GM21526 (cell line): ENCODE data around the gene AIFM1.

Source experiments
- ATAC-seq: cut with Tn5 transposase; IDR thresholded peaks from one replicate; pipeline ENCODE4 v1.9.1; 2021; ENCODE audit warnings: moderate library complexity; ENCODE audit not compliant: unreplicated experiment, low FRiP score

The AIFM1 gene

GRCh38 chrX:130171446-130172126 is 5.9 kb upstream of the AIFM1 start, which contains the start of gene RAB33A:
RAB33A (plus strand) TSS chrX:130171962; CDS start chrX:130172063, 101 bp downstream.
- no peak for ATAC-seq

DNA sequence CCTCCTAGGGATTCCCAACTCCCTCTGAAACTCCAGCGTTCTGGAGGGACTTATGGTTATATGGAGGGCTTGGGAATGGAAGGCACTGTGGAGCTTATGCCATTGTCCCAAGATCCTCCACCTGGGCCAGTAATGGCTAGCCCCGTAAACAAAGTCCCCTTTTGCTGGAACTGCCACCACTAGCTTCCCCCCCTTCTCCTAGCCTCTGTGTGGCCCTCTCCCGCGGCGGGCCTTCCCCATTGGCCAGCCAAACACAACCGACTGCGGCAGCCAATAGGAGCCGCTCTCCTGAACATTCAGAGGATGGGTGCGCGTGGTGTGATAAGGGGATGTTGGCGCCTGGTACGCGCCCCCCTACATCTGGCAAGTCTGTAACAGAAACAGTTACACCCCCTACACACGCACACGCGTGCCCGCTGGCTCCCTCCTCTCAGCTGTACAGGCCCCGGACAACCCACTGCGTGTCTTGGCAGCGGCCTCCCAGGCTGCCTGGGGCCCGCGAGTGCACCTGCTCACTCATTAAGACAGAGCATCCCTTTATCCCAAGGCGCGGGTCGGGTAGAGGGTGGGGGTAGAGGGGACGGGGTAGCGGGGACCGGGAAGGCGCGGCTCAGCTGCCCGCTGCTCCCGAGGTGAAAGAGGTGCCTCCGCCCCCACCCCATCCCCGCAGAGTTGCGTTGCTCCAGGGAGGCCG is 5.3 kb upstream of the AIFM1 start:
- ATAC-seq, result peak; percentile 77

DNA sequence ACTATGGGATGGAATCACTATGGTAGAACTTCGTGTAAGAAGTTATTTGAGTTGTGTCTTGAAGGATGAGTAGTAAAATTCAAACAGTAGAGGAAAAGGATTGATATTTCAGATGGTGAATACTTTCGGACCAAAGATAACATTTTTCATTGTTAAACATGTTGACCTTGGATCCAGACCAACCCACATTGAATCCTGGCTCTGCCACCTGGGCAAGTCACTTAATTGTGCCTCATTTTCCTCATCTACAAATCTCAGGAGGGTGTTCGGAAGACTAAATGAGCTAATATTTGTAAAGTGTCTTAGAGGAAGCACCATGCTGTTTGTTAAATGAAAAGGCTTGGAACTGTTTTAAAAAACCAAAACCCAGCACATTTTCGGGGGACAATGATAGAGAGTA is 1.4 kb upstream of the AIFM1 start:
- ATAC-seq, result no peak

GRCh38 chrX:130166503-130166777 is 799 bp upstream of the AIFM1 start:
- no peak for ATAC-seq

- no peak for ATAC-seq
These were observed 399 bp downstream of the AIFM1 start for GRCh38 chrX:130165181-130165702.

- no peak for ATAC-seq
These were observed 2.2 kb downstream of the AIFM1 start for GRCh38 chrX:130163398-130163797.

- no peak for ATAC-seq
These were observed 3.4 kb downstream of the AIFM1 start for GRCh38 chrX:130162094-130162735.

DNA sequence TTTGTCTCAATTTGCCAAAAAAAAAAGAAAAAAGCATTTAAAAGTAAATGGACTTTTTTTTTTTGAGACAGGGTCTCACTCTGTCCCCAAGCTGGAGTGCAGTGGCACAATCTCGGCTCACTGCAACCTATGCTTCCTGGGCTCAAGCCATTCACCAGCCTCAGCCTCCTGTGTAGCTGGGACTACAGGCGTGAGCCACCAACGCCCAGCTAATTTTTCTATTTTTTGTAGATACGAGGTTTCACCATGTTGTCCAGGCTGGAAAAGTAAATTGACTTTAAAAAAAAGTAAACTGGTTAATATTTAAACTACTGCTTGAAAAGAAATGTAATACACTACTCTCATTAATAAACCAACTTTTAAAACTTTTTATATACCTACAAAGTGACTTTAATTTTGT is 5.9 kb downstream of the AIFM1 start:
- no peak for ATAC-seq

DNA sequence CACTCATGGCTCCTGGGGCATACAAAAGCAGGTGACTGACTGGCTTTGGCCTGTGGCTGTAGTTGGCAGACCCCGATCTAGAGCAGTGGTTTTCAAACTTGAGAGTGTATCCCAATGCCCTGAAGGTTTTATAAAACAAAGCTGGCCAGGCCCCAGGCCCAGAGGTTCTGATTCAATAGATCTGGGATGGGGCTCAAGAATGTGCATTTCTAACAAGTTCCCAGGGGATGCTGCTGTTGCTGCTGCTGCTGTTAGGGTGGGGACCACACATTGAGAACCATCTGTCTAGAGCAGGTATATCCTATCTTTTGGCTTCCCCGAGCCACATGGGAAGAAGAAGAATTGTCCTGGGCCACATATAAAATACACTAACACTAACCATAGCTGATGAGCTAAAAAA is 7.3 kb downstream of the AIFM1 start:
- no peak for ATAC-seq

GRCh38 chrX:130155564-130155963 is 10.1 kb downstream of the AIFM1 start:
- ATAC-seq, result no peak

DNA sequence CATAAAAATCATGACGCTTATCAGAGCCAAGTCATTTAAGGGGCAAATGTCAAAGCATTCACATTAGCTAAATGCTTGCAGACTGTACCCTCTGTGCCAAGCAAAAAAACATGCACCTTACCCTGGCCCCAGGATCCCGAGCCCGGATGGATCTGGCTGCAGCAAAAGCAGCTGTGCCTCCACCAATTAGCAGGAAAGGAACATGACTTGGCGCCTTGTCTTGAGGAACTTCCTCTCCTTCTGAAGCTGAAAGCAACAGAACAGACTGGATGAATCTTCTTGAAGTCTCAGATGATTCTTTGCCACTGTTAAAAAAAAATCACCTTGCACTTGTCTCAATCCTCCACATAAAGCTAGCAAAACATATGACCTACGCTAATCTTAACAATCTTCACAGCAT is 18.0 kb downstream of the AIFM1 start:
- ATAC-seq, result no peak

DNA sequence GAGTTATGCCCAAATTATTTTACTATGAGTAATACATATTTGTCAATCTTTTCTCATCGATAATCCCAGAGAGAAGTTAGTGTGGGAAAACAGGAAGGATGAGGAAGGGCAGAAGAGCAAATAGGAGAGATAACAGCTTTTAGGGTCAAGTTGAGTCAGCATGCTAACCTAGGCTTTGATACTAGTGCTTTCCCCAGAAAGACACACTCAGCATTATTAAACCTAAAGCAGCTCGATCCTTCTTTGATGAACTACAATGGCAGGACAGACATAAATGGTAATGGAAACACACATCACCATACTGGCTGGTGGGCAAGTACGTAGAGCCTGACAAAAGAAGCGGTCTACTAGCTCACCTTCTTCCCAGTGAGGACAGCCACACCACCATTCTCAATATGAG is 20.5 kb downstream of the AIFM1 start:
- no peak for ATAC-seq

GRCh38 chrX:130144509-130144908 is 21.1 kb downstream of the AIFM1 start:
- no peak for ATAC-seq

DNA sequence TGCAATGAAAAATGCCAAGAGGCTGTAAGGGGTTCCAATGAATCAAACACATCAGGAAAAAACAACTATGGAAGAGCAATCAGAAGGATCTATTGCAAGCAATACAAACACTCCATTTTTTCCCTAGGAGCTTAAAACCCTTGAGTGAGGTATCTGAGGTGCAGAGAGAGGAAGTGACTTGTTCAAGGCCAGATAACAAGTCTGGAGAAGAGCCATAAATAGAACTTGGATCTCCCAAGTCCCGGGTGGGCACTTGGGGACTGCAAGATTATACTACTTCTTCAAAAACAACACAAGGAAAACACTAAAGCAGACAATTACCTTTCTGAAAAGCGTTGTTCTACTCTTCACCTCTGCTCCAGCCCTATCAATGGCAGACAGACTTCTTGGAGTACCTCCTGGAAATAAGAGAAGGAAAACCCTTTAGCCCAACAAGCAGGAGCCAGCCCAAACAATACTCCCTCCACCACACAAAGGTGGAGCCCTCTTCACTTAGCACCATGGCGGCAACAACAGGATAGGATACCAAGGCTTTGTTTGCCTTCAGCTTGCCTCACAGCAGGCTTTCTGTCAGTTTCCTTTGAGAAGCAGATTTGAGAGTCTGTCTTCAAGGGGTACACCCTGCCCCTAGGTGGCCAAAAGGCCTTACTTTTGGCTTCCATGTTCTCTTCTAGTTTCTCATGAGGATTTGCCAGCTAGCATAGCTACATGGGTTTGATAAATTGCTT is 26.0 kb downstream of the AIFM1 start:
- ATAC-seq, result no peak

GRCh38 chrX:130136961-130137360 is 28.7 kb downstream of the AIFM1 start:
- no peak for ATAC-seq

DNA sequence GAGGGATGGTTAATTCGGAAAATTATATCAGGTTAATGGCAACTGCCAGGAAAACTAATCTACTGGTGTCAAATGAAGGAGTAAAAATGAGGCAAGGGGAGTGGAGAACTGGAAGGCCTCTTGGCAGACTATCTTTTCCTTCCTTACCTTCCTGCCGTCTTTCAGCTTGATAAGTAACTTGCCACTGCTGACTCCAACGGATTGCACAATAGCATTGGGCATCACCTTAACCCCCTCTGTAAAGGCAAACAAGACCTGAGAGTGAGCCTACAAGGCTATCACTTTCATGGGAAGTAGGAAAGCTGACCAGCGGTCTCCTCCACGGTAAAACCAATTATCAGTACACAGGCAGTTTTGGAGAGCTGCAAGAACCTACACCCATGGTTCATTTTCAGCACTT is 29.1 kb downstream of the AIFM1 start:
- no peak for ATAC-seq

DNA sequence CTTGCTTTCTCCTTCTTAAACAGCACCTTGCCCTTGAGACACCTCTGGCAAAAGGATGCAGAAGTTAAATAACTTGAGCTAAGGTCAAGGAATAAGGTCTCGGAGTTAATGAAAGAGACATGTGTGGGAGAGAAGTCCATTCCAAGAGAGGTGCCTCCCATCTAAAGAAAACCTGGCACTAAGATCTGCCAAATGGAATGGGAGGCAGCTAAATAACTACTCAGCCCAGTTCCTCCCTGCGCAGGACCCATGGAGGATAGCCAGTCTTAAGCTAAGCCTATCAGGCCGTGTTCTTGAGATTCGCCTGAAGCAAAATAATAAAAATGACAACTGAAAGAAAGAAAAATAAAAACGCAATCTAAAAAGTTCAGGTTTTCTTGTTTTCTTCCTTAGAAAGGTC is 34.7 kb downstream of the AIFM1 start:
- no peak for ATAC-seq

- ATAC-seq, result no peak
These were observed 40.4 kb downstream of the AIFM1 start for GRCh38 chrX:130125091-130125874.

GRCh38 chrX:130124577-130124976 is 41.1 kb downstream of the AIFM1 start:
- no peak for ATAC-seq

DNA sequence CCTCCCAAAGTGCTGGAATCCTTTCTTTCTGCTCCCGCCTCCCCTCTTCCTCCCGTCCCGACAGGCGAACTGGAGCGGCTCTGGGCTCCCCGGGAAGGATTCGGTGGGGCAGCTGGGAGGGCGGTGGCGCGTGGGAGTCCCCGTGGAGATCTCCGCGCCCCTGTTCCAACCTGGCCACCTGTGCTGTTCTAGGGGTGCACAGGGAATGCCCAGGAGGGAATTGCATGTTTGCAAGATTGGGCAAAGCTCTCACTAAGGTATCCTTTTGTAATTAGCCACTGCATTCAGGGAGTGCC is 44.2 kb downstream of the AIFM1 start:
- no peak for ATAC-seq
